ENCODE measurements around the gene KHDC4. TPM values are rescaled to one million over a fixed set of nuclear protein-coding genes. Genes with fewer than 3 reads are reported as not detected.

The KHDC4 gene
- total RNA-seq, 4 donors from 2014 or later: 18.2 to 46.3 (median 26.3) TPM

- no peak for TF ChIP-seq POLR2A (IDR thresholded peaks at IDR 0.05)
- no peak for TF ChIP-seq CTCF (IDR thresholded peaks at IDR 0.05 in 4 of 5, conservative IDR thresholded peaks at IDR 0.05 in 1 of 5)
- ATAC-seq: no peak
- no peak for DNase-seq
- H3K4me3 ChIP-seq: no peak overlapping the region
- H3K9me3 ChIP-seq: no peaks in the 10 kb centered on the region
- H3K27me3 ChIP-seq: no peaks in the 10 kb centered on the region
- no peak overlapping the region for H3K27ac ChIP-seq
- H3K4me1 ChIP-seq: no peaks in the 10 kb centered on the region
- in situ Hi-C loops (cut with MboI; ENCODE audit: low sequenced_read_pairs in 4 of 4) (no loop called here), intact Hi-C loops (cut with DNase I; ENCODE audit: low total_unique reads) (no loop called here)
- H3K36me3 ChIP-seq: no peaks in the 10 kb centered on the region
Measured at GRCh38 chr1:155867766-155868165, 66.4 kb downstream of the KHDC4 start.

GRCh38 chr1:155864393-155864792, 69.8 kb downstream of the KHDC4 start:
- H3K4me1 ChIP-seq: peaks cover 5 to 7% of the 10 kb centered on the region in 2 donors
- no peak for ATAC-seq
- TF ChIP-seq POLR2A (IDR thresholded peaks at IDR 0.05) (no peak), CTCF (IDR thresholded peaks at IDR 0.05 in 4 of 5, conservative IDR thresholded peaks at IDR 0.05 in 1 of 5) (no peak)
- no peak for DNase-seq
- no peaks in the 10 kb centered on the region for H3K27me3 ChIP-seq
- H3K4me3 ChIP-seq: no peak overlapping the region
- intact Hi-C loops (cut with DNase I; ENCODE audit: low total_unique reads): no loop called here
- no peaks in the 10 kb centered on the region for H3K9me3 ChIP-seq
- in situ Hi-C loops (cut with MboI; ENCODE audit: low sequenced_read_pairs in 4 of 4): no loop called here
- H3K36me3 ChIP-seq: no peaks in the 10 kb centered on the region
- no peak overlapping the region for H3K27ac ChIP-seq

Small RNAs within 50 kb of the gene (microRNA-seq; reads per million reads assigned to microRNA genes)
- gene MIR6738 (ENCODE audit: borderline replicate concordance in 2 of 2): 0 reads per million in 2 donors

Other genes starting within 250 kb of the KHDC4 start
- gene YY1AP1, start 245.6 kb downstream of the KHDC4 start, total RNA-seq: 100 to 1,000 TPM in 2 of 4 donors, 10 to 100 TPM in 2; 81.6 to 162 (median 120) TPM
- 100 to 1,000 TPM; 158 to 204 (median 186) TPM for gene DAP3, start 245.3 kb downstream of the KHDC4 start, total RNA-seq
- gene GON4L, start 77.2 kb downstream of the KHDC4 start, total RNA-seq: 10 to 100 TPM; 17.2 to 36.1 (median 19.9) TPM
- gene SYT11, start 74.8 kb downstream of the KHDC4 start, total RNA-seq: 1 to 10 TPM; 2.4 to 5.3 (median 3.1) TPM
- 10 to 100 TPM in 3 of 4 donors, 1 to 10 TPM in 1; 9.6 to 16.8 (median 15.2) TPM for gene RIT1, start 23.1 kb downstream of the KHDC4 start, total RNA-seq
- not detected for gene RXFP4, start 7.2 kb upstream of the KHDC4 start, total RNA-seq
- 10 to 100 TPM; 13.6 to 27.3 (median 26.4) TPM for gene ARHGEF2, start 44.1 kb upstream of the KHDC4 start, total RNA-seq
- 100 to 1,000 TPM in 2 of 4 donors, 10 to 100 TPM in 2; 70.6 to 118 (median 108) TPM for gene SSR2, start 86.5 kb upstream of the KHDC4 start, total RNA-seq
- 10 to 100 TPM; 42.3 to 60.1 (median 46.0) TPM for gene UBQLN4, start 119.4 kb upstream of the KHDC4 start, total RNA-seq
- 10 to 100 TPM; 51.5 to 82.7 (median 72.6) TPM for gene LAMTOR2, start 120.4 kb upstream of the KHDC4 start, total RNA-seq
- 1 to 10 TPM in 1 of 4 donors, not detected in 3; 1.2 TPM for gene RAB25, start 126.7 kb upstream of the KHDC4 start, total RNA-seq
- gene MEX3A, start 148.1 kb upstream of the KHDC4 start, total RNA-seq: not detected
- gene LMNA, start 180.3 kb upstream of the KHDC4 start, total RNA-seq: 100 to 1,000 TPM; 143 to 244 (median 220) TPM
- 1 to 10 TPM in 2 of 4 donors, under 1 TPM in 2; 0.29 to 2.4 (median 1.2) TPM for gene SEMA4A, start 219.2 kb upstream of the KHDC4 start, total RNA-seq